Neuronal stem cell (in vitro differentiated cells): Measurements from ENCODE around the gene SLC18A3.
A peak's percentile ranks its signal among the peaks of the same experiment; 100 is the strongest.

Experiments used
- DNase-seq: peaks from one replicate; pipeline ENCODE4 v3.0.0-alpha.2; 2013; ENCODE audit warnings: low spot score
- H2AFZ ChIP-seq: one replicate; pipeline ENCODE4 v1.6.1; 2013; ENCODE audit warnings: mild to moderate bottlenecking, low read length, inconsistent platforms
- H2AK5ac ChIP-seq: 2 replicates; pipeline ENCODE4 v1.6.1; 2013; ENCODE audit warnings: low read depth, mild to moderate bottlenecking, inconsistent platforms, low read length, moderate library complexity, mixed read lengths
- H2BK120ac ChIP-seq: 2 replicates; pipeline ENCODE4 v1.6.1; 2013; ENCODE audit warnings: low read depth, mild to moderate bottlenecking, inconsistent platforms, low read length, moderate library complexity, mixed read lengths
- H2BK12ac ChIP-seq: one replicate; pipeline ENCODE4 v1.6.1; 2013; ENCODE audit warnings: low read length, inconsistent platforms
- H2BK15ac ChIP-seq: 2 replicates; pipeline ENCODE4 v1.6.1; 2013; ENCODE audit warnings: mild to moderate bottlenecking, low read length, inconsistent platforms, mixed read lengths
- H2BK5ac ChIP-seq: one replicate; pipeline ENCODE4 v1.6.1; 2013; ENCODE audit warnings: inconsistent platforms, mild to moderate bottlenecking, low read length, moderate library complexity
- H3K14ac ChIP-seq: one replicate; pipeline ENCODE4 v1.6.1; 2013; ENCODE audit warnings: low read length, inconsistent platforms
- H3K18ac ChIP-seq: 2 replicates; pipeline ENCODE4 v1.6.1; 2013; ENCODE audit warnings: low read length, inconsistent platforms
- H3K23ac ChIP-seq: 2 replicates; pipeline ENCODE4 v1.6.1; 2013; ENCODE audit warnings: low read depth, mild to moderate bottlenecking, mixed read lengths, low read length, inconsistent platforms; ENCODE audit not compliant: poor library complexity
- H3K27ac ChIP-seq: replicated peaks from 3 replicates; pipeline ENCODE4 v1.5.1; 2013; ENCODE audit warnings: low read length, inconsistent platforms
- H3K27me3 ChIP-seq, 3 experiments: 2 replicates each; pipeline ENCODE4 v1.6.1; 2013; ENCODE audit warnings: low read length in 3 of 3, mild to moderate bottlenecking in 2 of 3, inconsistent platforms in 1 of 3, low read depth in 1 of 3, mixed read lengths in 1 of 3, moderate library complexity in 1 of 3; ENCODE audit not compliant: control insufficient read depth in 3 of 3, insufficient read depth in 3 of 3
- H3K36me3 ChIP-seq, 2 donors: replicated peaks in 1 of 2; 2 replicates each; pipeline ENCODE4 v1.6.1; 2013; ENCODE audit warnings: low read length in 2 of 2; ENCODE audit not compliant: control insufficient read depth in 2 of 2, insufficient read depth in 2 of 2
- H3K4ac ChIP-seq: 2 replicates; pipeline ENCODE4 v1.6.1; 2013; ENCODE audit warnings: inconsistent platforms, mild to moderate bottlenecking, low read length, moderate library complexity
- H3K4me1 ChIP-seq, 2 donors: 1 replicate in 1 of 2; 2 replicates in 1 of 2; pipeline ENCODE4 v1.6.1; 2013; ENCODE audit warnings: low read length in 2 of 2, low read depth in 1 of 2; ENCODE audit not compliant: control insufficient read depth in 2 of 2, insufficient read depth in 1 of 2
- H3K4me2 ChIP-seq: one replicate; pipeline ENCODE4 v1.6.1; 2013; ENCODE audit warnings: mild to moderate bottlenecking, low read length, inconsistent platforms; ENCODE audit not compliant: insufficient read depth, poor library complexity, severe bottlenecking
- H3K4me3 ChIP-seq, 2 donors: 2 replicates each; pipeline ENCODE4 v1.5.1; 2013; ENCODE audit warnings: low read length in 2 of 2, mild to moderate bottlenecking in 2 of 2, inconsistent platforms in 1 of 2, moderate library complexity in 1 of 2
- H3K79me1 ChIP-seq: one replicate; pipeline ENCODE4 v1.6.1; 2013; ENCODE audit warnings: low read depth, mild to moderate bottlenecking, inconsistent platforms, low read length, moderate library complexity
- H3K9ac ChIP-seq: one replicate; pipeline ENCODE4 v1.6.1; 2013; ENCODE audit warnings: mild to moderate bottlenecking, low read depth, low read length, inconsistent platforms; ENCODE audit not compliant: poor library complexity
- H3K9me3 ChIP-seq, 2 donors: replicated peaks in 1 of 2; 2 replicates each; pipeline versions ENCODE3 to v1.6.1; 2013; ENCODE audit warnings: low read length in 2 of 2, mild to moderate bottlenecking in 2 of 2, inconsistent platforms in 1 of 2, low read depth in 1 of 2, mixed read lengths in 1 of 2, moderate library complexity in 1 of 2; ENCODE audit not compliant: control insufficient read depth in 2 of 2, insufficient read depth in 1 of 2
- H4K8ac ChIP-seq: one replicate; pipeline ENCODE4 v1.6.1; 2013; ENCODE audit warnings: low read depth, mild to moderate bottlenecking, inconsistent platforms, low read length, moderate library complexity
- H4K91ac ChIP-seq: one replicate; pipeline ENCODE4 v1.6.1; 2013; ENCODE audit warnings: low read length, low read depth, mild to moderate bottlenecking, inconsistent platforms; ENCODE audit not compliant: poor library complexity
- WGBS, 2 donors: extraction: QIAGEN DNeasy Blood & Tissue Kit; methylation state at CpG; one replicate each; pipeline ENCODE4 v1.1.7; 2013; ENCODE audit warnings: missing lambda C conversion rate in 2 of 2, mixed read lengths in 1 of 2; ENCODE audit not compliant: insufficient read length in 2 of 2, insufficient replicate concordance in 1 of 2; ENCODE audit errors: extremely low coverage in 2 of 2; 5-methylcytosine and 5-hydroxymethylcytosine counted together

The SLC18A3 gene

DNA sequence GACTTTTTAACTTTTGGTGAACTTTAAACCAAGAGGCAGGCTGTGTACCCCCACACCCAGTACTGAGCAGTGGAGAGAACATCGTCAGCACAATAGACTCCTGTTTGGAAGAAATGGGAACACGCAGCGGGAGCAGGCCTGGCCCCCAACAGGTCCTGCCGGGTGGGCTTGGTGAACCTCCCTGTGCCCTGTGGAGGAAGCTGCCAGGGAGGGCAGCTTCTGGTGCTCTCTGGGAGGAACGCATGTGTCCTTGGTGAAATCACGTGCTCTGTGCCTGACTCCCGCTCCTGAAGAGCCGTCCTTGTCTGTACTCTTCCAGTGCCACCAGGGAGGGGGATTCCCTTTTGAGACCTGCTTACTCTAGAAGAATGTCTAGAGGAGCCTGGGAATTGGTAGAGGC lies 35.3 kb downstream of the SLC18A3 start:
- H3K4me2 ChIP-seq = no peak overlapping the region
- H2AFZ ChIP-seq = no peak overlapping the region
- no peaks in the 10 kb centered on the region for H3K9me3 ChIP-seq
- H3K79me1 ChIP-seq = no peaks in the 10 kb centered on the region
- H2BK15ac ChIP-seq = no peak overlapping the region
- H4K8ac ChIP-seq = no peak overlapping the region
- H3K23ac ChIP-seq = no peak overlapping the region
- WGBS, 2 donors = no CpG with 5 or more reads among the region's 8 CpGs
- H3K4me3 ChIP-seq = no peak overlapping the region
- H2BK5ac ChIP-seq = no peak overlapping the region
- no peak overlapping the region for H3K27ac ChIP-seq
- no peak overlapping the region for H2BK120ac ChIP-seq
- peaks cover 0 to 1% of the 10 kb centered on the region in 2 donors for H3K4me1 ChIP-seq
- no peak overlapping the region for H3K4ac ChIP-seq
- H3K9ac ChIP-seq = no peak overlapping the region
- peak overlapping the region; percentile 15 for H3K18ac ChIP-seq
- H3K36me3 ChIP-seq = no peaks in the 10 kb centered on the region
- H4K91ac ChIP-seq = no peak overlapping the region
- peaks cover 0 to 34% (median 0%) of the 10 kb centered on the region in 3 experiments for H3K27me3 ChIP-seq
- no peak overlapping the region for H2BK12ac ChIP-seq
- no peak overlapping the region for H2AK5ac ChIP-seq
- no peak for DNase-seq
- H3K14ac ChIP-seq = no peak overlapping the region

DNA sequence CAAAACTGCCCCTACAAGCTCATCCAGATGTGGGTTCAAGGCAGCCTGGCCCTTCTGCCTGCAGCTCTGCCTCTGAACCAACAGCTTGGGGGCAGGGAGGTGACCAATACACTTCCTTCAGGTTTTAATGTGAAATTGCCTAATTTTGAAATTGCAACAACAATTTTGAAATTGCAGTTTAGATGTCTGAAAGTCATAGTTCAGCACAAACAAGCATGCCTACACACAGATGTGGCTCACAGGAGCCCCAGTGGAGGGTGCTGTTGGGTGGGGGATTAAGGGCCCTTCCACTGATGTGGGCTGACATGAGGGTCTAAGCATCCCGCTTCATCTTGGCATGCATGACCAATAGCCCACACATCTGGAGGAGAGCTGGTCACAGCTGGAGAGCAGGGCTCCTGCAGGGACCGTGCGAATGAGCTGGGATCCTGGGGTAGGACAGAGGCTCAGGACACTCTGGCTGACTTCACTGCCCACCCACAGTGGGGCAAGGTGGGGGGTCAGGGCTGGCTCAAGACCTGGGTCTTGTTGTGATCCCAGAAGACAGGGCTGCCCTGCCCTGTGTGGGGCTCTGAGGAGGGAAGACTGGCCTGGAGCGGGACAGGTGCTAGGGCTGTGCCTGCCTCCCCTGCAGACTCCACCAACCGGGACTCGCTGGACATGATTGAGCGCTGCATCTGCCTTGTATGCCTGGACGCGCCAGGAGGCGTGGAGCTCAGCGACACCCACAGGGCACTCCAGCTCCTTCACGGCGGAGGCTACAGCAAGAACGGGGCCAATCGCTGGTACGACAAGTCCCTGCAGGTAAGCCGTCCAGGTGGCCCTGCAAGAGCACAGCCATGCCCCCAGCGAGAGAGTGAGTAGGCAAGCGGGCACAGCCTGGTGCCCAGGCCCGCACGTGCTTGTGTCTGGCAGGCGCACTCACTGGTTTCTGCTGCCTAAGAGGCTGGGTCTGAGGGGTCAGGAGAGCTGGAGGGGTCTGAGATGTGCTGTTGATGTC lies 36.1 kb downstream of the SLC18A3 start:
- H3K9ac ChIP-seq = peak overlapping the region; percentile 31
- no peak overlapping the region for H2BK120ac ChIP-seq
- H4K91ac ChIP-seq = no peak overlapping the region
- peak overlapping the region; percentile 31 for H2BK12ac ChIP-seq
- H3K18ac ChIP-seq = peak overlapping the region; percentile 85
- H2AFZ ChIP-seq = no peak overlapping the region
- no CpG with 5 or more reads among the region's 22 CpGs for WGBS, 2 donors
- no peak overlapping the region for H4K8ac ChIP-seq
- peak overlapping the region; percentile 92 for H3K23ac ChIP-seq
- H3K14ac ChIP-seq = peak overlapping the region; percentile 43
- H3K4me3 ChIP-seq = no peak overlapping the region
- H3K4me2 ChIP-seq = no peak overlapping the region
- H3K36me3 ChIP-seq = no peaks in the 10 kb centered on the region
- H3K4me1 ChIP-seq = peaks cover 0 to 1% of the 10 kb centered on the region in 2 donors
- H2AK5ac ChIP-seq = peak overlapping the region; percentile 47
- H3K27ac ChIP-seq = no peak overlapping the region
- H3K9me3 ChIP-seq = no peaks in the 10 kb centered on the region
- H2BK5ac ChIP-seq = no peak overlapping the region
- no peak overlapping the region for H3K4ac ChIP-seq
- no peak overlapping the region for H2BK15ac ChIP-seq
- no peaks in the 10 kb centered on the region for H3K79me1 ChIP-seq
- DNase-seq = no peak
- peaks cover 0 to 37% (median 0%) of the 10 kb centered on the region in 3 experiments for H3K27me3 ChIP-seq

DNA sequence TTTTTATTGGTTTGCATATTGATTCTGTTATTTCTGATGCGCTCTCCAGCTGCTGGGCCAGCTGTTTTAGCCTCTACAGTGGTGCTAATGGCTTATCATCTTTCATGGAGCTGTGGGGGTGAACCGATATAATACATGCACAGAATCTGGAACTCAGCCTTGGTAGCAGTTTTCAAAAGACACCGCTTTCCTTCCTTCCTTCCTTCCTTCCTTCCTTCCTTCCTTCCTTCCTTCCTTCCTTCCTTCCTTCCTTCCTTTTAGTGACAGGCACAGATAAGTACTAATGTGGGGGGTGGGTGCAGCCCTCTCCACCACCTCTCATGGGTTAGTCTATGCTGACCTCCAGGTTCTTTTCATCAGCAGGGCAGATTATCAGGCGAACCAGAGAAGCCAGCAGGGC lies 37.4 kb downstream of the SLC18A3 start:
- no peak overlapping the region for H2AFZ ChIP-seq
- H2BK5ac ChIP-seq = no peak overlapping the region
- no peak overlapping the region for H3K9ac ChIP-seq
- no peak overlapping the region for H2BK15ac ChIP-seq
- H2BK120ac ChIP-seq = no peak overlapping the region
- H2BK12ac ChIP-seq = no peak overlapping the region
- DNase-seq = no peak
- no peaks in the 10 kb centered on the region for H3K9me3 ChIP-seq
- no peak overlapping the region for H2AK5ac ChIP-seq
- H3K36me3 ChIP-seq = no peaks in the 10 kb centered on the region
- no peak overlapping the region for H4K91ac ChIP-seq
- H3K79me1 ChIP-seq = no peaks in the 10 kb centered on the region
- no peak overlapping the region for H3K18ac ChIP-seq
- no peak overlapping the region for H3K27ac ChIP-seq
- no CpG with 5 or more reads among the region's 4 CpGs for WGBS, 2 donors
- H3K27me3 ChIP-seq = peaks cover 0 to 29% (median 0%) of the 10 kb centered on the region in 3 experiments
- no peak overlapping the region for H3K4me3 ChIP-seq
- peaks cover 0 to 2% of the 10 kb centered on the region in 2 donors for H3K4me1 ChIP-seq
- no peak overlapping the region for H3K14ac ChIP-seq
- H4K8ac ChIP-seq = no peak overlapping the region
- no peak overlapping the region for H3K4me2 ChIP-seq
- H3K4ac ChIP-seq = no peak overlapping the region
- H3K23ac ChIP-seq = no peak overlapping the region

DNA sequence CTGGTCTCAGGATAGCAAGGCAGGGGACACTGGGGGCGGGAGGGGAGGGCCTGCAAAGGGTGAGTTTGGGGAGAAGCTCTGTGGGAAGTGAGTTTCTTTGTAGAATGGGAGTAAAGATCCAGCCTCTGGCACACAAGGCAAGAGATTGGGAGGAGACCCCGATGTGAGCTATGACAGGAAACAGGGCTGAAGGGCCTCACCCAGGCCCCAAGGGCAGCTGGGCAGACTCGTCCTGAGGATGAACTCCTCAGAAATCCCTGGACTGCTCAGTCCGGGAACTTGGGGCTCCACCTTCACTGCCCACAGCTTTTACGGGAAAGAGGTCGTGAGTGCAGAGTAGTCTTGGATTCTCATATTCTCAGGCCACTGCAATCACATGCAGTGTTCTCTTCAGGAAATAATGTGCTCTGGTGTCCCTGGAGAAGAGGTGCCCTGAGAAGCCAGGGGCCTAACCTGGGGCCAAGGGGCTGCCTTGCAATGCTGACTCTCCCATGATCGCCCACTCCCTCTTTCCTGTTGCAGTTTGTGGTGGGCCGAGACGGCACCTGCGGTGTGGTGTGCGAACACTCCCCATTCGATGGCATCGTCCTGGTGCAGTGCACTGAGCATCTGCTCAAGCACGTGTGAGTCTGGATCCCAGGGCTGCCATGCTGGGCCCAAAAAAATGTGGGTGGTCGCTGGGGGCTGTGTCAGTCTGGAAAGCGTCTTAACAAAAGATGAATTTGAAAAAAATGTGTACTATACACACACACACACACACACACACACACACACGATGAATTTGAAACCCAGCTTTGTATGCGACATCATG lies 38.1 kb downstream of the SLC18A3 start:
- WGBS, 2 donors = no CpG with 5 or more reads among the region's 18 CpGs
- no peak overlapping the region for H2BK5ac ChIP-seq
- no peak overlapping the region for H3K14ac ChIP-seq
- no peak overlapping the region for H2BK120ac ChIP-seq
- H2BK12ac ChIP-seq = no peak overlapping the region
- no peak for DNase-seq
- no peak overlapping the region for H4K8ac ChIP-seq
- H3K4me1 ChIP-seq = peaks cover 0 to 2% of the 10 kb centered on the region in 2 donors
- no peak overlapping the region for H3K23ac ChIP-seq
- H3K9ac ChIP-seq = no peak overlapping the region
- H4K91ac ChIP-seq = no peak overlapping the region
- H2BK15ac ChIP-seq = no peak overlapping the region
- H3K4ac ChIP-seq = no peak overlapping the region
- no peak overlapping the region for H3K18ac ChIP-seq
- no peak overlapping the region for H2AK5ac ChIP-seq
- no peak overlapping the region for H3K4me2 ChIP-seq
- peaks cover 0 to 29% (median 0%) of the 10 kb centered on the region in 3 experiments for H3K27me3 ChIP-seq
- H2AFZ ChIP-seq = no peak overlapping the region
- peak overlapping the region in 1 of 2 donors; percentile 41 for H3K4me3 ChIP-seq
- no peaks in the 10 kb centered on the region for H3K9me3 ChIP-seq
- H3K79me1 ChIP-seq = no peaks in the 10 kb centered on the region
- H3K27ac ChIP-seq = no peak overlapping the region
- H3K36me3 ChIP-seq = no peaks in the 10 kb centered on the region
